HG02981 (cell line): ENCODE results near the gene ARGLU1.

Source experiments
- ATAC-seq: cut with Tn5 transposase; IDR thresholded peaks from one replicate; pipeline ENCODE4 v1.9.1; 2021; ENCODE audit warnings: mild to moderate bottlenecking, moderate library complexity; ENCODE audit not compliant: unreplicated experiment

The ARGLU1 gene

DNA sequence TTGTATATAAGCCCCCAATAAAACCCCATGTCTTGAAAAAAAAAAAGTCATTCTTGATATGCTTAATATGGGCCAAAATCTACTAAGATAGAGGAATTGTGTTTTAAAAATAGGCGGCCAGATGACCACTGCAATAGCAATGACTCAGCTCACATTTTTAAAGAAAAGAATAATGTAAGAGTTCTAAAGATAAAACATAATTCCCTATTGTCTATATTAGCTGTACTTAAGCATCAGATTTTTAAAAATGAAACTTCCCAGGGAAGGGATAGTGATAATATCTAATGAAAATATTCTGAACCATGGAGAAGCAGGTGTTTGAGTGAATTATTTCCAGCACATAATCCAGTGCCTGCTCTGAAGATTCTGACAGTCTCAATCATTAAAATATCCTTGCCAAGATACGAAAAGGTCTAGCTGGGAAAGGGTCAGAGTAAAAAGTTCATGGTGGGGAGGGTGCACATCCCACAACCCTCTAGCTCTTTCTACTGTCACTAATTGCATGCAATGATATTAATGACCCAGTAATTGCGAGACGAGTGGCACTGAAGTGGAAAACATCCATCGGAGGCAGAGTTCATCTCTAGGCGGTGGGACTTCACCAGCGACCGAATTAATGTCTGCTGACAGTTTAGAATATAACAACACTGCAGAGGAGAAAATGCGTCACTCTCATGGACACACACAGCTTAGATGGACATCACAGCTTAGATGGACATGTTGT is 64.0 kb downstream of the ARGLU1 start:
- ATAC-seq = no peak

DNA sequence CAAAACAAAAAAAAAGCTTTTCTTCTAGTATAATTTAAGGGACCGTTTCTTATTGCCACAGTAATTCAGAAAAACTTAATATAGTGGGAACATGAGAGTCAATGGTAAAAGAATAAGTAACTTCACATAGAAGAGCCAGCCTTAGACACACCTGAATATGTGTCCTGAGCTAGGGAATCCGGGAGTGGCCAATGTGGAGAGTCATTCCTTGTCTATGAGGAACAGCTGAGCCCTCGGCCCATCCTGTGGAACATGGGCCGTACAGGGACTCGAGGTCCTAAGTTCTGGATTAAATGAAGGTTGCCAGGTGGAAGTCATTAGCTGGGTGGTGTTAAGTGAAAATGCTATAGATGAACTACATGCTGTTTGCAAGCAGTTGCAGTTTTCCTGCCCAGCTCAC is 64.7 kb downstream of the ARGLU1 start:
- ATAC-seq = no peak

DNA sequence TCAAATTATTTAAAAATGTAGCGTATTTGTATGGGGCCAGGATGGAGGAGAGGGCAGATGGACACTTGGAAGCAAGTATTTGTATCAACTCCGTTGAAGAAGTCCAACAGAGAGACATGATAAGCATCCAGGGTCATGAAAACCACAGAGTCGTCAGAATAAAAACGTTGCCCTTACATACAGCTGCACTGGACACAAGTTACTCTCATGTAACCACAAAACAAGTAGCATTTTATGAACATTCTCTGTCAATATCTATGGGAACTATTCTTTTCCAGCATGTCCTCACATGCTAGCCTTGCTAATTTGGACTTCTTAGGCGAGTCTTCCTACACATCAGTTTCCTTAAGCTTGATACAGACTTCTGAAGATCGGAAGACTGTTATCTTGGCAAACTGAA is 67.5 kb downstream of the ARGLU1 start:
- ATAC-seq = no peak

DNA sequence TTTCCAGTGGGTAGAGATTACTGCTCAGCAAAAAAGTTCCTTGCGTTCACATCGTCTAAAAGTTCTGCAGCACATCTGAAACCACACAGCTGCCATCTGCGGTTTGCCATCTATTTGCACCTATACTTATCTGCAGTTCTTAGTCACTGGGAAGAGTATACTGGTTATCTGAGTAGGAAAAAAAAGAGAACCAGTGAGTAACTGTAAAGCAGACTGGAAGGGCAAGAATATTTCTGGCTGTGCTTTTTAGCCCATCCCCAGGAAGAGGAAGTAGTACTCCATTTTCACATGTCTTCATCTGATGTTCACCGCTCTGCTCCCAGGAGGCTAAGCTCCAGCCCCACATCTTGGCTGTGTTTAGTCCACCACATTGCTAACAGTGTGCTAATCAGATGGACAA is 68.0 kb downstream of the ARGLU1 start:
- ATAC-seq = no peak

DNA sequence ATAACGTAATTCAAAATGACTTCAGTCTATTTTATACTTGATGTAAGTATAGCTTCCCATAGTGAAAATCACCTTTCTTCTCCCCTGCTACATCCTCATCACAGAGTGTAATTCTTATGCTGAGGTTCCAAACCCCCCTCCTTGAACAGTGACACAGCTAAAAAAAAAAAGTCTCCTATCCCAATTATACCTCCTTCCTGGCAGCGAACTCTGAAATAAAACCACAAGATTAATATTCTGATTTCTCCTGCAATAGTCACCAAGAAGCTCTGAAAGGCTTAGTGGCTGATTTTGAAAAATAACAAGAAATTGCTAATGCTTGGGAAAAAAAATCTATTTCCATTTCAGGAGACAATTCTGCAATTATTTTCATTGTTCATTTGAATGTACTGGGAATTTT is 68.8 kb downstream of the ARGLU1 start:
- no peak for ATAC-seq

DNA sequence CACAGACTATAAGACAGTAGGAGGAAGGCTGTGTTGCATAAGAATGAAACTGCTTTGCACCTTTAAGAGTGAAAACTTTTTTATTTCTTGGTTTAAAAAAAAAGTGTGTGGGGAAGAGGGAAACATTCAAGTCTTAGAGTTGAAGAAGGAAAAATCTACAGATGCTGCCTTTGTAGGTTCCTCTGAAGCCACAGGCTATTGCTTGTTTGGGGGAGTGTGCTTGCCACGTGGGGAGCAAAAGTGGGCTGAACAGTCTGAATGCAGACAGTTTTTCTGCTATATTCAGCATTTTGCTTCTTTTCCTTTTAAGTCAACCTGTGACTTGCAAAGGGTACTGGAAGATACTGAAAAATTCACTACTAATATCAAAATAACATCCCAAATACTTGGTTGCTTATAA is 69.4 kb downstream of the ARGLU1 start:
- no peak for ATAC-seq

DNA sequence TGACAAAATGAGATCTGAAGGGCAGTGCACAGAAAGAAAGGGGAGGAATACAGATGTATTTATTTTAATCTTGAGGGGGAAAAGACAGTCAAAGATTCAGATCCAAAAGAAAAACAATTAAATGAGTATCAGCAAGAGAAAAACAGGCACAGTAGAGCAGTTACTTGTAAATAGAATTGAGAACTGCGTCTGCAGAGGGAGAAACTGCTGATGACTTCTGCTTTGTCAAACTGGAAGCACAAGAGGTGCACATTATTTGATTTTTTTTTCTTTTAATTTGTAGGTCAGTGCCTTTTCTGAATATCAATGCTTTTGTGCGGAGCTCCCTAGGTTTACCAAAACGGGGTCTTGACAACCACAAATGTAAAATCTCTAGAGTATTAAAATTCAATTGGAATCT is 69.8 kb downstream of the ARGLU1 start:
- ATAC-seq = no peak

DNA sequence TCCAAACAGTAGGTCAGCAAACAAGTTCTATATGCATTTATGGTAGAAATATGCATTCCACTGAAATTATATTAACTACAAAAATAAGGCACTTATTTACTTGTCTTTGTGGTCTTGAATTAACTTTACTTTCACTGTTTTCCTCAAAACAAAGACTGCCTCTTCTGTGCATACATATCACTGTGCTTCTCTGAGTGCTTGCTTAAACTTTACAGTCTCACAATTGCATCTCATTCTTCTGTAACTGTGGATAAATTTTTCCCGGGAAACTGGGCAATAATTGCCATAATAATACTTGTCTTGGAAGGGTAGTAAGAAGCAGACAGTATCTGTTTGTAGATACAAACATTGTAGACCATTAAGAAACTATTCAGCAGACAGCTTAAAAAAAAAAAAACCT is 70.9 kb downstream of the ARGLU1 start:
- no peak for ATAC-seq

DNA sequence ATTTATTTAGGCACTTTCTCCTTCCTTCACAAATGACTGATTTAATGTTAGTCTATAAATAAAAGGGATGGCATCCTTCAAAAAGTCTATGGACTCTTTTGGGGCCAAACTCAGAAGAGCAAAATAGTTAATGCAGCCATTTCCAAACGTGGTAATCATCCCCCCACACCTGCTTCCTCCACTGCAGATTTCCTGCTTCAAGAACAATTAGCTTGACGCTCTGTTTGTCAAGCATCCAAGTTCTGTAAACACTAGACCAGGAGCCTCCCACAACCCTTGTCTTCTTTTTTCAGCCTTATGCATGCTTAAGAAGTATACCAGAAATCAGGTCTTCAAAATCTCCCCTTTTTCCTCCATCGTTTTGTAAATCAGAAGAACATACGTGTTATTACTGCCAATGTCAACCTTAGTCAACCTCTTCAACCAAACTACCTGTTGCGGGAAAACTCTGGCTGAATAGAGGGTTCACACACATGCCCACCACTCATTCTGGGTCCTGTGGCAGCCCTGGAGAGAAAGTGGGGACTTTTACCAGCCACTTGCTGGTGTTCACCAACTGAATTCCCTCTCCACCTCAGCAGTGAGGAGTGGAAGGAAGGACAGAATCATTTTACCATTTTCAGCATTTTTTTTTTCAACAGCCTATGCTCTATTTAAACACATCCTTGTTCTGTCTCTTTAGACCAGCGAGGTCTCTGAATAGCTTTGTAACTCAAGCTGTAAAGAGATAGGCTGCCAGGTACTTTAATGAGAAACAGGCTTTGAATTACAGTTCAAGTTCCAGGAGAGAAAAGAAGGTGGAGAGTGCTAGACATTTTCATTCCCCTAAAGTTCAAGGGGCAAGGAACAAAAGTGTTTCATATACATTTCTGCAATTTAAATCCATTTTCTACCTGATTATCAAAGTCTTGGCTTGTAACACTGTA is 71.6 kb downstream of the ARGLU1 start:
- no peak for ATAC-seq

DNA sequence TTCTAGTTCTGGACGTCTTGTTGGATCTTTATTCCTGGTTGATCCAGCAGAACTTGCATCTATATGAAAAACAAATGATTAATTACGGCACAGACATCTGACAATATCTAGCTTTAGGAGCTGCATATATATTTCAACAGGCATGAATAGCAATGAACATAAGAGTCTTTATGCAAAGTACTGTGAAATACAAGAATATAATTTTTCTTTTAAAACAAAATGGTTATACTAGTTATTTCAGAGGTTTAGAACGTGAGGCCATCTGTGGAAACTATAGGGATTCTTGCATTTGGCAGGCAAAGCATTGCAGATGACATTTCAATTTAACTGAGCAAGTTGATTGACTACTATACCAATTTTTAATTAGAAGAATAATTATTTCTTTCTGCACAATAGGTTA is 73.0 kb downstream of the ARGLU1 start:
- no peak for ATAC-seq

DNA sequence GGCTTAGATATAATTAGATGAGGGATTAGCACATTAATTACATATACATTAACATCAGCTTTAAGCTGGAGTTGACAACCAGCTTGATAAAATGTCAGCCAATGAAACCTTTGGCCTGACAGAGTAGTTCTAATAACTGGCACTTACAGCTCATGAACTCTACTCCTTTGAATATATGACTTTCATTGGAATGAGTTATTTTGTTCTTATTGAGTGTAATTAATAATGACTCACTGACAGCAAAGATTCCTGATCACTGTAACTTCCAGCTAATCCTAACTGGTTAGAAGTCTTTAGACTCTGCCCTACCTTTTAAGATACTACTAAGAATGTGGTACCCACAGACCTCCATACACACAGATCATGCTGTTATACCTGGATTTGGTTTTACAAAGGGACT is 73.4 kb downstream of the ARGLU1 start:
- ATAC-seq = no peak

DNA sequence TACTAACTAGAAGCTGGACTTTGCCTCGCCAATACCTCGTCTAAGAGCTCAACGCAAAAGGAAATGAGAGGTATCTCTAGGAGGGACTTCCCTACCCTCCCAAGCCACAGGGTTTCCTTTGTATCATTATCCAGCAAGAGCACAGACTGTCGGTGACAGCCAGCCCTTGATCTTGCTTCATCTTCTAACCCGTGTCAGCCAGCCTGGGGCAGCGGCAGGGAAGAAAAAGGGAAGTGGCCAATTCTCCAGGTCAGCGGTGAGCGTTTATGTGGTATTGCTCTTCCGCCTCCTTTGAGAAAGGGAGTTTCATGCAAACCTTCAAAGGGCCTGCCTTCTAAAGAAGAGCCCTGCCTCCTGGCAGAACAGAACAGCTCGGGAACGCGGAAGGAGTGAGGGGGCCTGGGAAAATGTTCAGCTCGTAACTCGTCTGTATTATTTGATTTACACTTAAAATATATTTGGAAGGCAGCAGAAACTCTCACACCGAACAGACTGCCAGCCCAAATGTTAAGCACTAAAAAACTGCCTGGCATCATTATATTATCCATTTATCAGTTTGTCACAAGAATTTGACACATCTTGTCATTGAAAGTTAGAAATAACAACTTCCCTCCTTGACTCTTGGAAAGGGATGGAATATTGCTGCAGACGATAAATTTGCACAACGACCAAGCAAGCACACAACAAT is 74.3 kb downstream of the ARGLU1 start:
- peak; percentile 91 for ATAC-seq

DNA sequence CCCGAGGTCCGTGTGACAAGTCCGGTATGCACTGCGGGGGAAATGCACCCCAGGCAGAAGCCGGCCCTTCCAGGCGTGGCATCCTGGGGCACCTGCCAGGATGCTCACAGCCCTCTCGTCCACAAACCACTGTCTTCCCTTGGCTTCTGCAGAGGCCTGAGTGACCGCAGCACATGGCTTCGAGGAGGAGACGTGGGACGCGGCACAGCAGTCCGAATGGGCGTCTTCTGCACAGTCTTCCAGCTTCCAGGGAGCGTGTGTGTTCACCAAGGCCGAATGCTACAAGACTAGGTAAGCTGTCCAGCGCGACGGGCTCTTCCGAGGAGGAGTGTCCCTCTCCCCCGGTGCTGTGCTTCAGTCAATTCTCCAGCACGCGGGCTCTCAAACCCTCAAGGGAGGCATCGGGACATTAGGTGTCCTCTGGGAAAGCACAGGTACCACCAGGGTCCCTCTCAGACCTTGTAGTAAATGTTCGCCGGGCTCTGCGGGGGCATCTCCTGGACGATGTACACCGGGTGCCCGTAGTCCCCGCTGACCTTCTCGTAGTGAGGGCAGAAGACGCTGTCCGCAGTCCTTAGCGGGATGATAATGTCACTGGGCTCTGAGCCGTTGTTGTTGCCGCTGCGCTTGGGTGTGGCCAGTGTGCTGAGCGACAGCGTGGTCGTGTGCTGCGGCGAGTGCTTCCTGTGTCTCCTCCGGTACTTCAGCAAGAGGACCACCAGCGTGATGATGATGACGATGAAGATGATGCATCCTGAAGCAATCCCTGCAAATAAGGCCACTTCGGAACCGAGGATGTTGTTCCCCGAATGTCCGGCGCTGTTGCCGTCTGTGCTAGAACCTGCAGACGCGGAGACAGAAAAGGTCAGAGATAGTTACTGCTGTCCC is 75.1 kb downstream of the ARGLU1 start:
- ATAC-seq = no peak

DNA sequence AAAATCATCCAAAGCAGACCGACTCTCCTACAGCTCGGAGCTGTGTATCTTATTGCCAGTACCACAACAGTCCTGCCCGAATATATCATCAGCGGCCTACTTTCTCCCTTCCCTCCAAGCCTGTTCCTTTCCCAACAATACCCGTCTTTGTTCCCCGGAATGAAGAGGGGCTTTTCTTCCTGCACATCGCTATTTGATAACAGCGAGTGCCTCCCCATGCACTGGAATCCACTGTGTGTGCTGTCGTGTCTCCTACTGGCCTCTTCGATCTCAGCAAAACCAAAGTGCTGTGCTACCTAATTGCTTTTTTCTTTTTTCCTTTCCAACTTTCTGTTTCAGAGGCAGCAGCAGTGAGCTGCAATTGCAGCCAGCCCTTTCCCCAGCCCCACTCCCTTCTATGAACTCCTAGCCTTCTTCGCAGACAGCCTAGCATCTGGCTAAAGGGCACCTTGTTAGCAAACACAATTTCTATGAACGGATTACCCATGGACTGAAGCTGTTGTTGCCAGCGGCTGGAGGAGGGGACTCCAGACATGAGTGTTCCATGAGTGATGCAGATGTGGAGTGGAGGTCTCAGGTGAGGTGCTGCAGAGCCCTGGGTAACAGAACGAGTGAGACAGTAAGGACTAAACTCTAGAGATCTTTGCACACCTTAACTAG is 75.9 kb downstream of the ARGLU1 start:
- no peak for ATAC-seq
